ENCODE results near the gene PILRA.

The PILRA gene

GRCh38 chr7:100398239-100398638 lies 25.0 kb downstream of the PILRA start:
- peak overlapping the region; percentile 27 for H3K27ac Mint-ChIP-seq
- no peak overlapping the region for H3K4me3 Mint-ChIP-seq
- H3K9me3 Mint-ChIP-seq: no peaks in the 10 kb centered on the region
- no peak for DNase-seq
- H3K27me3 Mint-ChIP-seq: no peaks in the 10 kb centered on the region
- H3K36me3 Mint-ChIP-seq: peaks cover 6 to 11% of the 10 kb centered on the region in 2 donors
- peaks cover 38 to 45% of the 10 kb centered on the region in 2 donors for H3K4me1 Mint-ChIP-seq
- ATAC-seq (replicated peaks): no peak

- Mint-ChIP-seq H3K4me1 (peaks cover 30 to 33% of the 10 kb centered on the region in 2 donors), H3K27ac (no peak overlapping the region), H3K4me3 (no peak overlapping the region), H3K27me3 (no peaks in the 10 kb centered on the region), H3K36me3 (peaks cover 9 to 11% of the 10 kb centered on the region in 2 donors), H3K9me3 (no peaks in the 10 kb centered on the region)
- ATAC-seq (replicated peaks): no peak
- DNase-seq: no peak
Observed at GRCh38 chr7:100400041-100400440, 26.8 kb downstream of the PILRA start.

- no peak overlapping the region for H3K4me3 Mint-ChIP-seq
- no peaks in the 10 kb centered on the region for H3K27me3 Mint-ChIP-seq
- peak overlapping the region; percentile 77 for H3K27ac Mint-ChIP-seq
- peaks cover 9 to 11% of the 10 kb centered on the region in 2 donors for H3K36me3 Mint-ChIP-seq
- no peak for DNase-seq
- no peaks in the 10 kb centered on the region for H3K9me3 Mint-ChIP-seq
- peaks cover 28% of the 10 kb centered on the region in 2 donors for H3K4me1 Mint-ChIP-seq
- ATAC-seq (replicated peaks): no peak
Observed at GRCh38 chr7:100400656-100401055, 27.4 kb downstream of the PILRA start.

- Mint-ChIP-seq H3K9me3 (no peaks in the 10 kb centered on the region), H3K4me3 (no peak overlapping the region), H3K27me3 (no peaks in the 10 kb centered on the region), H3K36me3 (peaks cover 9 to 11% of the 10 kb centered on the region in 2 donors), H3K27ac (no peak overlapping the region), H3K4me1 (peaks cover 19 to 25% of the 10 kb centered on the region in 2 donors)
- no peak for ATAC-seq (replicated peaks)
- no peak for DNase-seq
Observed at GRCh38 chr7:100401811-100402210, 28.5 kb downstream of the PILRA start.

GRCh38 chr7:100402241-100402640 lies 29.0 kb downstream of the PILRA start:
- DNase-seq (no peak), ATAC-seq (replicated peaks) (no peak)
- Mint-ChIP-seq H3K27ac (no peak overlapping the region), H3K4me3 (no peak overlapping the region), H3K27me3 (no peaks in the 10 kb centered on the region), H3K36me3 (peaks cover 9 to 11% of the 10 kb centered on the region in 2 donors), H3K9me3 (no peaks in the 10 kb centered on the region), H3K4me1 (peaks cover 19 to 25% of the 10 kb centered on the region in 2 donors)

- no peak for ATAC-seq (replicated peaks)
- H3K9me3 Mint-ChIP-seq: no peaks in the 10 kb centered on the region
- H3K27me3 Mint-ChIP-seq: no peaks in the 10 kb centered on the region
- no peak overlapping the region for H3K4me3 Mint-ChIP-seq
- DNase-seq: no peak
- H3K4me1 Mint-ChIP-seq: peaks cover 6 to 8% of the 10 kb centered on the region in 2 donors
- H3K36me3 Mint-ChIP-seq: peaks cover 0 to 7% of the 10 kb centered on the region in 2 donors
- H3K27ac Mint-ChIP-seq: no peak overlapping the region
Observed at GRCh38 chr7:100406767-100407166, 33.5 kb downstream of the PILRA start.

- H3K27ac Mint-ChIP-seq: no peak overlapping the region
- no peak for DNase-seq
- H3K36me3 Mint-ChIP-seq: peaks cover 0 to 4% of the 10 kb centered on the region in 2 donors
- H3K27me3 Mint-ChIP-seq: no peaks in the 10 kb centered on the region
- no peaks in the 10 kb centered on the region for H3K9me3 Mint-ChIP-seq
- ATAC-seq (replicated peaks): peak; percentile 92
- no peak overlapping the region for H3K4me3 Mint-ChIP-seq
- peaks cover 11 to 15% of the 10 kb centered on the region in 2 donors for H3K4me1 Mint-ChIP-seq
Observed at GRCh38 chr7:100407285-100408180, 34.2 kb downstream of the PILRA start.

- Mint-ChIP-seq H3K27ac (no peak overlapping the region), H3K27me3 (no peaks in the 10 kb centered on the region), H3K36me3 (peaks cover 3 to 8% of the 10 kb centered on the region in 2 donors), H3K4me3 (no peak overlapping the region), H3K9me3 (no peaks in the 10 kb centered on the region), H3K4me1 (peaks cover 19 to 23% of the 10 kb centered on the region in 2 donors)
- ATAC-seq (replicated peaks) (no peak), DNase-seq (no peak)
Observed at GRCh38 chr7:100411101-100411500, 37.8 kb downstream of the PILRA start.

GRCh38 chr7:100413346-100413745 lies 40.1 kb downstream of the PILRA start:
- H3K4me1 Mint-ChIP-seq: peaks cover 13 to 15% of the 10 kb centered on the region in 2 donors
- no peaks in the 10 kb centered on the region for H3K9me3 Mint-ChIP-seq
- peaks cover 3 to 8% of the 10 kb centered on the region in 2 donors for H3K36me3 Mint-ChIP-seq
- peak overlapping the region; percentile 44 to 62 for H3K4me3 Mint-ChIP-seq
- ATAC-seq (replicated peaks) (peak; percentile 87 to 88), DNase-seq (no peak)
- peak overlapping the region; percentile 86 for H3K27ac Mint-ChIP-seq
- H3K27me3 Mint-ChIP-seq: no peaks in the 10 kb centered on the region

- DNase-seq (no peak), ATAC-seq (replicated peaks) (peak; percentile 66 to 75)
- Mint-ChIP-seq H3K9me3 (no peaks in the 10 kb centered on the region), H3K27me3 (no peaks in the 10 kb centered on the region), H3K27ac (no peak overlapping the region), H3K4me1 (peaks cover 13 to 15% of the 10 kb centered on the region in 2 donors), H3K36me3 (peaks cover 3 to 8% of the 10 kb centered on the region in 2 donors), H3K4me3 (no peak overlapping the region)
Observed at GRCh38 chr7:100413889-100414288, 40.6 kb downstream of the PILRA start.

GRCh38 chr7:100415448-100415847 lies 42.2 kb downstream of the PILRA start:
- Mint-ChIP-seq H3K9me3 (no peaks in the 10 kb centered on the region), H3K27me3 (no peaks in the 10 kb centered on the region), H3K4me3 (no peak overlapping the region), H3K4me1 (peaks cover 16 to 31% of the 10 kb centered on the region in 2 donors), H3K36me3 (peaks cover 3 to 8% of the 10 kb centered on the region in 2 donors), H3K27ac (no peak overlapping the region)
- no peak for ATAC-seq (replicated peaks)
- DNase-seq: no peak

- H3K36me3 Mint-ChIP-seq: peaks cover 5 to 8% of the 10 kb centered on the region in 2 donors
Observed at GRCh38 chr7:100418930-100419659, 45.8 kb downstream of the PILRA start.

GRCh38 chr7:100419660-100420226 lies 46.5 kb downstream of the PILRA start:
- H3K4me1 Mint-ChIP-seq: peaks cover 8 to 38% of the 10 kb centered on the region in 2 donors
- H3K36me3 Mint-ChIP-seq: peaks cover 6 to 8% of the 10 kb centered on the region in 2 donors
- DNase-seq: no peak
- peak overlapping the region; percentile 48 for H3K27ac Mint-ChIP-seq
- ATAC-seq (replicated peaks): peak in 1 of 2 donors; percentile 19
- no peaks in the 10 kb centered on the region for H3K27me3 Mint-ChIP-seq
- peak overlapping the region in 1 of 2 donors; percentile 67 for H3K4me3 Mint-ChIP-seq
- H3K9me3 Mint-ChIP-seq: no peaks in the 10 kb centered on the region

More at GRCh38 chr7:100418930-100419659, 45.8 kb downstream of the PILRA start:
- H3K4me3 Mint-ChIP-seq: peak overlapping the region in 1 of 2 donors; percentile 67
- no peaks in the 10 kb centered on the region for H3K27me3 Mint-ChIP-seq
- no peaks in the 10 kb centered on the region for H3K9me3 Mint-ChIP-seq
- ATAC-seq (replicated peaks) (peak; percentile 59 to 67), DNase-seq (no peak)
- H3K4me1 Mint-ChIP-seq: peaks cover 8 to 33% of the 10 kb centered on the region in 2 donors
- peak overlapping the region; percentile 48 for H3K27ac Mint-ChIP-seq

- DNase-seq: no peak
- H3K9me3 Mint-ChIP-seq: peaks cover 0 to 2% of the 10 kb centered on the region in 2 donors
- H3K4me3 Mint-ChIP-seq: no peak overlapping the region
- peaks cover 13 to 45% of the 10 kb centered on the region in 2 donors for H3K4me1 Mint-ChIP-seq
- H3K27ac Mint-ChIP-seq: peak overlapping the region; percentile 60
- no peaks in the 10 kb centered on the region for H3K27me3 Mint-ChIP-seq
- H3K36me3 Mint-ChIP-seq: peaks cover 3 to 4% of the 10 kb centered on the region in 2 donors
- peak; percentile 49 to 74 for ATAC-seq (replicated peaks)
Observed at GRCh38 chr7:100423315-100423714, 50.0 kb downstream of the PILRA start.

All from stimulated activated naive B cell treated with anti-CD40 and anti-IgM and Interleukin-4, amounts not matched to agents 10 μg/mL and 1 μg/mL and 100 μg/mL, for 72 hours (primary cell).